Muscle layer of colon (tissue), 2 donors: ENCODE data around the gene ARL17B.
"Not testable (repeated sequence)": the region's sequence is repeated elsewhere in the genome, so short reads cannot be mapped to it uniquely, and the experiment has no call there.

Experiments used
- H3K27ac ChIP-seq: one replicate; pipeline ENCODE4 v1.7.0; 2013; ENCODE audit warnings: low read depth, mild to moderate bottlenecking, low read length, moderate library complexity
- H3K27me3 ChIP-seq, 2 donors: one replicate each; pipeline ENCODE4 v1.7.0; 2013; ENCODE audit warnings: low read length in 2 of 2, mild to moderate bottlenecking in 2 of 2; ENCODE audit not compliant: insufficient read depth in 2 of 2, control insufficient read depth in 1 of 2
- H3K36me3 ChIP-seq: one replicate; pipeline ENCODE4 v1.7.0; 2013; ENCODE audit warnings: mild to moderate bottlenecking, low read length; ENCODE audit not compliant: insufficient read depth
- H3K4me1 ChIP-seq: one replicate; pipeline ENCODE4 v1.7.0; 2013; ENCODE audit warnings: mild to moderate bottlenecking, low read length; ENCODE audit not compliant: insufficient read depth
- H3K4me3 ChIP-seq, 2 donors: one replicate each; pipeline ENCODE4 v1.7.0; 2013; ENCODE audit warnings: low read length in 2 of 2, low read depth in 1 of 2, mild to moderate bottlenecking in 1 of 2, moderate library complexity in 1 of 2
- H3K9ac ChIP-seq: one replicate; pipeline ENCODE4 v1.7.0; 2013; ENCODE audit warnings: low read length
- H3K9me3 ChIP-seq: one replicate; pipeline ENCODE4 v1.7.0; 2013; ENCODE audit warnings: mild to moderate bottlenecking, low read length
- donor health status: abdominal sarcoma.
- donor health status: Adenocarcinoma of cecum.

The ARL17B gene

GRCh38 chr17:46243928-46244327 lies 117.6 kb downstream of the ARL17B start:
- not testable (repeated sequence) for H3K9me3 ChIP-seq, H3K36me3 ChIP-seq, H3K27me3 ChIP-seq, H3K27ac ChIP-seq, H3K4me3 ChIP-seq, H3K9ac ChIP-seq, H3K4me1 ChIP-seq

- not testable (repeated sequence) for H3K36me3 ChIP-seq, H3K27me3 ChIP-seq, H3K27ac ChIP-seq, H3K4me3 ChIP-seq, H3K9me3 ChIP-seq, H3K9ac ChIP-seq, H3K4me1 ChIP-seq
Measured at GRCh38 chr17:46243505-46243904, 118.1 kb downstream of the ARL17B start.

GRCh38 chr17:46231359-46231758 lies 130.2 kb downstream of the ARL17B start:
- H3K4me1 ChIP-seq, H3K9me3 ChIP-seq, H3K4me3 ChIP-seq, H3K27ac ChIP-seq, H3K9ac ChIP-seq, H3K27me3 ChIP-seq, H3K36me3 ChIP-seq: not testable (repeated sequence)

DNA sequence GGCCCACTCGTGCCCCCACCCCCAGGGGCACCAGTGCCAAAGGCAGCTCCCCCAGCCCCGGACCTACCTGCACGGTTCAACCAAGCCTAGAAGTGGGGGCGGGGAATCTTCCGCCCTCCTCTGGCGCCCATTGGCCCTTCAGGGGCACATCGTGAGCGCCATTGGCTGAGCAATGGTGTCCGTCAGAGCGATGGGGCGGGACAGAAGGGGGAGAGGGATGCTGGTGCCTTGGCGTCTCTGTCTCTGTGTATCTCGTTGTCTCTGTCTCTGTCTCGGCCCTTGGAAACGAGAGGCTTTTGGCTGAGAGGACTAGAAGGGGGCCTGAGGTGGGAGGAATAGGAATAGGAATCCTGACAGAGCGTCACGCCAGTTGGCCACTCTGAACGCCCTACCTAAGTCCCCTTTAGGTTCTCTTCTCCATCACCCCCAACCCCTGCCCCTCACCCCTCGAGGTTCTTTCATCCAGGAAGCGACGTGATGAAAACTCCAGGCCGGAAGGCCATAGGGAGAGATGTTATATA lies 136.2 kb downstream of the ARL17B start:
- H3K27ac ChIP-seq: peak overlapping the region; percentile 35
- H3K36me3 ChIP-seq, H3K9ac ChIP-seq: not testable (repeated sequence)

DNA sequence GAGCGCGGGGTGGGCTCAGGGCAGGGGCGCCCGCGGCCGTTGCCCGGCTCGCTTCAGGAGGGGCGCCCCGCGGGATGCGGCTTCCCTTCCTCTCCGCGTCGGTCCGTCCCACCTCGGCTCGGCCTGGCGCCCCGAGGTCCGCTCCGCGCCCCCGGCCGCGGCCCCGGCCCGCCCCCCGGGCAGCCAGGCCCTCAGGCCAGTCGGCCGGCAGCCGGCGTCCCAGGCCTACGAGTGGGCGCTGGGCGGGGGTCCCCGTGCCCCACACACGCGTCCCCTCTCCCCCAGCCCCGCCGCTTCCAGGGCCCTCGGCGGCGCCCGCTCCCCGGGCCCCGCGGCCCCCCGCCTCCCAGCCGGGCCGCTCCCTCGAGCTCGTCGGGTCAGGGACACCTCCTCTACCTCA lies 136.7 kb downstream of the ARL17B start:
- H3K27ac ChIP-seq: not testable (repeated sequence)

More for the DNA sequence above, 136.2 kb downstream of the ARL17B start:
- not testable (repeated sequence) for H3K27me3 ChIP-seq, H3K9me3 ChIP-seq, H3K4me1 ChIP-seq
- H3K4me3 ChIP-seq: peak overlapping the region; percentile 50 to 56

More for the DNA sequence above, 136.7 kb downstream of the ARL17B start:
- H3K4me3 ChIP-seq: peak overlapping the region; percentile 50 to 56
- H3K27me3 ChIP-seq, H3K9me3 ChIP-seq, H3K36me3 ChIP-seq, H3K4me1 ChIP-seq, H3K9ac ChIP-seq: not testable (repeated sequence)
